CD1c-positive myeloid dendritic cell (primary cell): Measurements from ENCODE around the gene SYT7.
A peak's percentile ranks its signal among the peaks of the same experiment; 100 is the strongest.
"Not testable (repeated sequence)": the region's sequence is repeated elsewhere in the genome, so short reads cannot be mapped to it uniquely, and the experiment has no call there.

Experiments
- DNase-seq: peaks from one replicate; pipeline ENCODE4 v3.0.0-alpha.2; 2016; ENCODE audit errors: extremely low spot score

SYT7 gene

GRCh38 chr11:61496602-61497400, 84.1 kb downstream of the SYT7 start:
- DNase-seq: no peak

- DNase-seq: no peak
These were observed 84.9 kb downstream of the SYT7 start for GRCh38 chr11:61495801-61496601.

GRCh38 chr11:61494381-61494961, 86.4 kb downstream of the SYT7 start:
- DNase-seq: no peak

GRCh38 chr11:61491736-61492395, 89.0 kb downstream of the SYT7 start:
- DNase-seq: no peak

GRCh38 chr11:61489833-61490721, 90.8 kb downstream of the SYT7 start:
- no peak for DNase-seq

- no peak for DNase-seq
These were observed 92.1 kb downstream of the SYT7 start for GRCh38 chr11:61488651-61489291.

- DNase-seq: no peak
These were observed 93.4 kb downstream of the SYT7 start for GRCh38 chr11:61487342-61488025.

GRCh38 chr11:61486779-61487178, 94.1 kb downstream of the SYT7 start:
- DNase-seq: no peak

GRCh38 chr11:61486011-61486620, 94.8 kb downstream of the SYT7 start:
- peak; percentile 20 for DNase-seq

GRCh38 chr11:61485080-61485479, 95.8 kb downstream of the SYT7 start:
- DNase-seq: no peak

GRCh38 chr11:61484541-61484940, 96.3 kb downstream of the SYT7 start:
- DNase-seq: peak; percentile 21

GRCh38 chr11:61482513-61482912, 98.4 kb downstream of the SYT7 start:
- DNase-seq: no peak

- no peak for DNase-seq
These were observed 99.1 kb downstream of the SYT7 start for GRCh38 chr11:61481806-61482205.

- DNase-seq: no peak
These were observed 99.9 kb downstream of the SYT7 start for GRCh38 chr11:61480994-61481335.

GRCh38 chr11:61480261-61480993, 100.4 kb downstream of the SYT7 start:
- no peak for DNase-seq

GRCh38 chr11:61479360-61480058, 101.4 kb downstream of the SYT7 start:
- DNase-seq: not testable (repeated sequence)

GRCh38 chr11:61477727-61478148, 103.1 kb downstream of the SYT7 start:
- peak; percentile 58 for DNase-seq

- no peak for DNase-seq
These were observed 103.8 kb downstream of the SYT7 start for GRCh38 chr11:61477126-61477525.
